Mesendoderm (in vitro differentiated cells): ENCODE results near the gene OIP5.
"Not testable (repeated sequence)": the region's sequence is repeated elsewhere in the genome, so short reads cannot be mapped to it uniquely, and the experiment has no call there.

Experiments used
- DNase-seq: peaks from one replicate; pipeline ENCODE4 v3.0.0; 2013
- H2AK5ac ChIP-seq: 2 replicates; pipeline ENCODE4 v1.6.1; 2013; ENCODE audit warnings: low read length, inconsistent platforms
- H2BK120ac ChIP-seq: 2 replicates; pipeline ENCODE4 v1.6.1; 2013; ENCODE audit warnings: low read depth, mild to moderate bottlenecking, low read length, moderate library complexity, mixed read lengths
- H2BK15ac ChIP-seq: replicated peaks from 2 replicates; pipeline ENCODE4 v1.6.1; 2013; ENCODE audit warnings: low read depth, mild to moderate bottlenecking, moderate library complexity
- H2BK5ac ChIP-seq: 2 replicates; pipeline ENCODE4 v1.6.1; 2013; ENCODE audit warnings: low read length, inconsistent platforms
- H3K18ac ChIP-seq: 2 replicates; pipeline ENCODE4 v1.6.1; 2013; ENCODE audit warnings: mild to moderate bottlenecking, low read length, mixed read lengths
- H3K23ac ChIP-seq: one replicate; pipeline ENCODE4 v1.6.1; 2013; ENCODE audit warnings: low read length
- H3K27ac ChIP-seq: 2 replicates; pipeline ENCODE4 v1.5.1; 2013; ENCODE audit warnings: low read depth, mild to moderate bottlenecking, inconsistent platforms, low read length, moderate library complexity
- H3K27me3 ChIP-seq: 2 replicates; pipeline ENCODE4 v1.6.1; 2013; ENCODE audit warnings: low read length, control low read depth, mild to moderate bottlenecking, inconsistent platforms; ENCODE audit not compliant: insufficient read depth, poor library complexity
- H3K36me3 ChIP-seq: 2 replicates; pipeline ENCODE4 v1.6.1; 2013; ENCODE audit warnings: low read length, inconsistent platforms; ENCODE audit not compliant: control insufficient read depth, insufficient read depth
- H3K4ac ChIP-seq: one replicate; pipeline ENCODE4 v1.6.1; 2013; ENCODE audit warnings: low read depth, mild to moderate bottlenecking, low read length, moderate library complexity
- H3K4me1 ChIP-seq: 2 replicates; pipeline ENCODE4 v1.6.1; 2013; ENCODE audit warnings: low read depth, low read length, inconsistent platforms; ENCODE audit not compliant: control insufficient read depth
- H3K4me2 ChIP-seq: 2 replicates; pipeline ENCODE4 v1.6.1; 2013; ENCODE audit warnings: low read length
- H3K4me3 ChIP-seq: 2 replicates; pipeline ENCODE4 v1.5.1; 2013; ENCODE audit warnings: mild to moderate bottlenecking, low read length
- H3K56ac ChIP-seq: one replicate; pipeline ENCODE4 v1.6.1; 2013; ENCODE audit warnings: low read length
- H3K79me1 ChIP-seq: 2 replicates; pipeline ENCODE4 v1.6.1; 2013; ENCODE audit warnings: low read length, inconsistent platforms
- H3K79me2 ChIP-seq: 2 replicates; pipeline ENCODE4 v1.6.1; 2013; ENCODE audit warnings: mild to moderate bottlenecking, low read length; ENCODE audit not compliant: control insufficient read depth, insufficient read depth
- H3K9ac ChIP-seq: 2 replicates; pipeline ENCODE4 v1.6.1; 2013; ENCODE audit warnings: low read length, inconsistent platforms
- H4K5ac ChIP-seq: one replicate; pipeline ENCODE4 v1.6.1; 2013; ENCODE audit warnings: low read length
- H4K8ac ChIP-seq: one replicate; pipeline ENCODE4 v1.6.1; 2013; ENCODE audit warnings: low read depth, mild to moderate bottlenecking, control low read depth, low read length, moderate library complexity
- WGBS: extraction: QIAGEN DNeasy Blood & Tissue Kit; methylation state at CpG from one replicate; pipeline ENCODE4 v1.1.7; 2013; ENCODE audit warnings: low lambda C conversion rate, missing lambda C conversion rate; ENCODE audit not compliant: insufficient coverage; ENCODE audit errors: extremely low coverage; 5-methylcytosine and 5-hydroxymethylcytosine counted together

Gene OIP5

DNA sequence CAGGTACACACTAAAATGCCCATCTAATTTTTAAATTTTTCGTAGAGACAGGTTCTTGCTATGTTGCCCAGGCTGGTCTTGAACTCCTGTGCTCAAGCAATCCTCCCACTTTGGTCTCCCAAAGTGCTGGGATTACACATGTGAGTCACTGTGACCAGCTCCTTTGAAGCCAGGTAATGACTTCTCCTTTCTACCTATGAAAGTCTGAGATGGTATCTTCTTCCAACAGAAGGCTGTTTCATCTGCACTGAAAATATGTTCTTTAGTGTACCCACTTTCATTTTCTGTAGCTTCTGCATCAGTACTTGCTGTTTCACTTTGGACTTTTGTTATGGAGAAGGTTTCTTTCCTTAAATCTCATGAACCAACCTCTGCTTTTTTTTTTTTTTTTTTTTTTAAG, 8.8 kb downstream of the OIP5 start:
- Histone ChIP-seq H4K8ac (no peak overlapping the region), H2BK120ac (no peak overlapping the region), H2BK5ac (no peak overlapping the region), H2AK5ac (no peak overlapping the region), H3K18ac (no peak overlapping the region), H3K79me1 (no peaks in the 10 kb centered on the region), H3K79me2 (no peaks in the 10 kb centered on the region), H4K5ac (no peak overlapping the region), H3K4me1 (no peaks in the 10 kb centered on the region), H2BK15ac (no peak overlapping the region), H3K27ac (no peak overlapping the region), H3K36me3 (no peaks in the 10 kb centered on the region), H3K9ac (no peak overlapping the region), H3K4me3 (no peak overlapping the region), H3K23ac (no peak overlapping the region), H3K27me3 (no peaks in the 10 kb centered on the region), H3K4ac (no peak overlapping the region), H3K4me2 (no peak overlapping the region), H3K56ac (no peak overlapping the region)
- WGBS: no CpG with 5 or more reads among the region's 1 CpG
- DNase-seq: no peak

DNA sequence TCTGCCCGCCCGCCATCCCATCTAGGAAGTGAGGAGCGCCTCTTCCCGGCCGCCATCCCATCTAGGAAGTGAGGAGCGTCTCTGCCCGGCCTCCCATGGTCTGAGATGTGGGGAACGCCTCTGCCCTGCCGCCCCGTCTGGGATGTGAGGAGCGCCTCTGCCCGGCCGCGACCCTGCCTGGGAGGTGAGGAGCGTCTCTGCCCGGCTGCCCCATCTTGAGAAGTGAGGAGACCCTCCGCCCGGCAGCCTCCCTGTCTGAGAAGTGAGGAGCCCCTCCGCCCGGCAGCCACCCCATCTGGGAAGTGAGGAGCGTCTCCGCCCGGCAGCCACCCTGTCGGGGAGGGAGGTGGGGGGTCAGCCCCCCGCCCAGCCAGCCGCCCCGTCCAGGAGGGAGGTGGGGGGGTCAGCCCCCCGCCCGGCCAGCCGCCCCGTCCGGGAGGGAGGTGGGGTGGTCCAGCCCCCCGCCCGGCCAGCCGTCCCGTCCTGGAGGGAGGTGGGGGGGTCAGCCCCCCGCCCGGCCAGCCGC, 11.5 kb downstream of the OIP5 start:
- H3K36me3 ChIP-seq, H2BK120ac ChIP-seq, H3K27me3 ChIP-seq, H3K4ac ChIP-seq, DNase-seq, H3K4me1 ChIP-seq, H2BK15ac ChIP-seq, H2AK5ac ChIP-seq, H3K4me3 ChIP-seq, H2BK5ac ChIP-seq, H3K56ac ChIP-seq, H3K79me1 ChIP-seq, H3K23ac ChIP-seq, H3K27ac ChIP-seq, H3K79me2 ChIP-seq, H3K4me2 ChIP-seq, H3K18ac ChIP-seq, H3K9ac ChIP-seq, H4K8ac ChIP-seq, H4K5ac ChIP-seq: not testable (repeated sequence)
- no CpG with 5 or more reads among the region's 39 CpGs for WGBS

DNA sequence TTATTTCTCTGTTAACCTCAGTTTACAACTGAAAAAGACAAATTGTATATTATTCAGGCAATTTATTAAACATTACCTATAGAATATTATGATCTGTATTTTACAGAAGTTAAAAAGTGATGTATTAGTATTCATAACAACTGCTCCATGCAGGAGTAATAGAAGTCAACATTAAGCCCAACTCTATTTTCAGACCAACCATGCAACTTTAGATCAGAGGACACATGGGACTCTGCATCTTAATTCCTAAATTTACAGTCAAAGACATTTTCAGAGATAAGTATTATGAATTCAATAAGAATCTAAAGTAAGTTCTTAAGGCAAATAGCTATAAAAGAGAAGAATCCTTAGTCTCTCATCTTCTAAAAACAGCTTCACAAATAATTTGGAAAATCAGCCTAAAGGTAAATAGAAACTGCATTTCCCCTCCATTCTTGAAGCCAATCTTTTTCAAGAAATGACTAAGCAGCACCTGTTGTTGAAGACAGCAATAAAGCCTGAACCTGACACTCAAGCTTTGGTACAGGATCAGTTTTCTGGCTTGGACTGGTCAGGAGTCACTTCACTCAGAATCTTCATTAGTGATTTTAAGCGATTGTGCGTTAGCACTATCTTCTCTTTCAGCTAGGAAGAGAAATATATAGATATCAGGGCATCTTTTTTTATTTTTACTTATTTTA, 23.0 kb downstream of the OIP5 start:
- H2AK5ac ChIP-seq: no peak overlapping the region
- H3K56ac ChIP-seq: no peak overlapping the region
- no peak for DNase-seq
- no peaks in the 10 kb centered on the region for H3K36me3 ChIP-seq
- H3K79me1 ChIP-seq: no peaks in the 10 kb centered on the region
- no CpG with 5 or more reads among the region's 2 CpGs for WGBS
- H3K23ac ChIP-seq: no peak overlapping the region
- no peak overlapping the region for H4K5ac ChIP-seq
- H3K79me2 ChIP-seq: no peaks in the 10 kb centered on the region
- H3K9ac ChIP-seq: no peak overlapping the region
- no peak overlapping the region for H4K8ac ChIP-seq
- no peak overlapping the region for H3K27ac ChIP-seq
- no peak overlapping the region for H3K4ac ChIP-seq
- no peak overlapping the region for H3K4me3 ChIP-seq
- no peak overlapping the region for H3K4me2 ChIP-seq
- H3K18ac ChIP-seq: no peak overlapping the region
- H3K4me1 ChIP-seq: no peaks in the 10 kb centered on the region
- H2BK120ac ChIP-seq: no peak overlapping the region
- H3K27me3 ChIP-seq: no peaks in the 10 kb centered on the region
- no peak overlapping the region for H2BK5ac ChIP-seq
- H2BK15ac ChIP-seq: no peak overlapping the region

DNA sequence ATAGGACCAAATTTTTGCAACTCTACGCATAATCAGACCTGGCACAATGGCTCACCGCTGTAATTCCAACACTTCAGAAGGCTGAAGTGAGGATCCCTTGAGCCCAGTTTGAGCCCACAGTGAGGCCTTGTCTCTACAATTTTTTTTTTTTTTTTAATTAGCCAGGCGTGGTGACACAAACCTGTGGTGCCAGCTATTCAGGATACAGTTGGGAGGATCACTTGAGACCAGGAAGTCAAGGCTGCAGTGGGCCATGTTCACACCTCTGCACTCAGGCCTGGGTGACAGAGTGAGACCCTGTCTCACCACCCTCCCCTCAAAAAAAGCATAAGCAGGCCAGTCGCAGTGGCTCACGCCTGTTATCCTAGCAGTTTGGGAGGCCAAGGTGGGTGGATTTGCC, 24.7 kb downstream of the OIP5 start:
- H3K9ac ChIP-seq: no peak overlapping the region
- H2BK120ac ChIP-seq: no peak overlapping the region
- no peak overlapping the region for H3K56ac ChIP-seq
- no peak overlapping the region for H3K23ac ChIP-seq
- H3K36me3 ChIP-seq: no peaks in the 10 kb centered on the region
- no peak overlapping the region for H3K18ac ChIP-seq
- no peak overlapping the region for H4K8ac ChIP-seq
- H3K79me2 ChIP-seq: no peaks in the 10 kb centered on the region
- no peak overlapping the region for H4K5ac ChIP-seq
- WGBS: no CpG with 5 or more reads among the region's 5 CpGs
- no peak overlapping the region for H2BK5ac ChIP-seq
- H2BK15ac ChIP-seq: no peak overlapping the region
- no peaks in the 10 kb centered on the region for H3K27me3 ChIP-seq
- no peak overlapping the region for H3K4ac ChIP-seq
- H2AK5ac ChIP-seq: no peak overlapping the region
- H3K4me3 ChIP-seq: no peak overlapping the region
- no peak for DNase-seq
- H3K4me1 ChIP-seq: no peaks in the 10 kb centered on the region
- no peak overlapping the region for H3K27ac ChIP-seq
- H3K79me1 ChIP-seq: no peaks in the 10 kb centered on the region
- H3K4me2 ChIP-seq: no peak overlapping the region

DNA sequence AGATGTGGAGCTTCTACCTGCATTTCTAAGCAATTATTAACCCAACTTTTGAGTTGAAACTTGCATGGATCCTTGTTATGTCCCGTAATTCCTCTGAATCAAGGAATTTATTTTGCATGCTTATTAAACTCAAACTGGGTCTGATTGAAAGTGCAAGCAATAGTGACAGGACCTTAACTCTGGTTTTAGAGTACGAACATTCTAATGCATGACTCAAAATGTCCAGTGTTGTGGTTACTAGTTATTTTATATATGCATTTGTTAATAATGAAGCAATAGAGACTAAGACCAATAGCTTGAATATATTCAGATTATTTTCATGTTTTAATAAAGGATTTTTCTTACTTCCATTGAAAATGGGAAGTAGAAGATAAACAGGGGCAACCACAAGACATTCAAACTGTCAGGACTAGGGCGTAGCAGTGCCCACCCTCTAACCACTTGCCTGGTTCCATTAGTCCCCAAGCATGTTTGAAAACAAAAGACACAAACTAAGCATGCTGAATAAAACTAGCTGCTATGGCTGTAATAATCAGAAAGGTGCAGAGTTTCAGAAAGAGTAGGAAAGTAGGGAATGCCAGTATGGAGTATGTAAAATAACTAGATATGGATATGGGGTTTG, 28.1 kb downstream of the OIP5 start:
- H3K18ac ChIP-seq: no peak overlapping the region
- no peak overlapping the region for H3K4ac ChIP-seq
- H4K8ac ChIP-seq: no peak overlapping the region
- H3K27ac ChIP-seq: no peak overlapping the region
- no peaks in the 10 kb centered on the region for H3K27me3 ChIP-seq
- H2AK5ac ChIP-seq: no peak overlapping the region
- no peak overlapping the region for H2BK15ac ChIP-seq
- H2BK120ac ChIP-seq: no peak overlapping the region
- no peaks in the 10 kb centered on the region for H3K79me1 ChIP-seq
- H2BK5ac ChIP-seq: no peak overlapping the region
- H3K56ac ChIP-seq: no peak overlapping the region
- H3K4me3 ChIP-seq: no peak overlapping the region
- H4K5ac ChIP-seq: no peak overlapping the region
- no peaks in the 10 kb centered on the region for H3K36me3 ChIP-seq
- no peak overlapping the region for H3K4me2 ChIP-seq
- DNase-seq: no peak
- no peaks in the 10 kb centered on the region for H3K79me2 ChIP-seq
- no peaks in the 10 kb centered on the region for H3K4me1 ChIP-seq
- no peak overlapping the region for H3K23ac ChIP-seq
- no peak overlapping the region for H3K9ac ChIP-seq
- no CpG with 5 or more reads among the region's 3 CpGs for WGBS
